ENCODE measurements around the gene ATG3.

ATG3 gene

DNA sequence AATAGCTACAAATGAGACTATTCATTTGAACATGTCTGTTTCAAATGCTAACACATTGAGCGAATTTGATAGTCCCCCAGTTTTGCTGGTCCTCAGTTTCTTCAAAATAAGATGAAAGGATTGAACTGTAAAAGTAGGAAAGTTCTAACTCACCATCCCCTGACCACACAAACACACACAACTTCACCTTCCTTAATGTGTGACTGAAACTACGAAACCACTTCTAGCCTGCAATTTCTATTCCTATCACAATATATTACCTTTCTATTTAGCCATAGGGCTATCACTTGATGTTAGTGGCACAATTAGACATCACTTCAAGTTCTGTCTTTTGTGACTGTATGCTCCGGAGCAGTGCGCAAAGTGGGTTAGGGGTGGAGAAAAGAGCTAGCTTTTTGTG lies 77.4 kb downstream of the ATG3 start:
- Histone ChIP-seq H3F3A (ENCODE audit: control insufficient read depth, insufficient read depth) (no peaks in the 10 kb centered on the region), H3K27ac (ENCODE audit: low read depth, low read length) (no peak overlapping the region), H3K4me1 (ENCODE audit: control insufficient read depth, low read length) (0 out of 2 replicates have a peak, but pooled peaks cover 2% of the 10 kb centered on the region), H3K9me3 (ENCODE audit: control insufficient read depth, insufficient read depth, low read length) (no peaks in the 10 kb centered on the region), H3K9me2 (replicated peaks; ENCODE audit: control insufficient read depth, low read length) (no peaks in the 10 kb centered on the region), H3K4me3 (ENCODE audit: low read length) (no peak overlapping the region), H3K79me2 (ENCODE audit: control insufficient read depth, low read length) (no peaks in the 10 kb centered on the region), H3K4me2 (ENCODE audit: low read length) (no peak overlapping the region), H3K27me3 (ENCODE audit: control insufficient read depth, low read length) (no peaks in the 10 kb centered on the region), H3K36me3 (ENCODE audit: control insufficient read depth, low read length) (no peaks in the 10 kb centered on the region), H4K20me1 (ENCODE audit: control insufficient read depth, insufficient read depth, low read depth, low read length) (no peaks in the 10 kb centered on the region)
- TF ChIP-seq, protein P1, sequence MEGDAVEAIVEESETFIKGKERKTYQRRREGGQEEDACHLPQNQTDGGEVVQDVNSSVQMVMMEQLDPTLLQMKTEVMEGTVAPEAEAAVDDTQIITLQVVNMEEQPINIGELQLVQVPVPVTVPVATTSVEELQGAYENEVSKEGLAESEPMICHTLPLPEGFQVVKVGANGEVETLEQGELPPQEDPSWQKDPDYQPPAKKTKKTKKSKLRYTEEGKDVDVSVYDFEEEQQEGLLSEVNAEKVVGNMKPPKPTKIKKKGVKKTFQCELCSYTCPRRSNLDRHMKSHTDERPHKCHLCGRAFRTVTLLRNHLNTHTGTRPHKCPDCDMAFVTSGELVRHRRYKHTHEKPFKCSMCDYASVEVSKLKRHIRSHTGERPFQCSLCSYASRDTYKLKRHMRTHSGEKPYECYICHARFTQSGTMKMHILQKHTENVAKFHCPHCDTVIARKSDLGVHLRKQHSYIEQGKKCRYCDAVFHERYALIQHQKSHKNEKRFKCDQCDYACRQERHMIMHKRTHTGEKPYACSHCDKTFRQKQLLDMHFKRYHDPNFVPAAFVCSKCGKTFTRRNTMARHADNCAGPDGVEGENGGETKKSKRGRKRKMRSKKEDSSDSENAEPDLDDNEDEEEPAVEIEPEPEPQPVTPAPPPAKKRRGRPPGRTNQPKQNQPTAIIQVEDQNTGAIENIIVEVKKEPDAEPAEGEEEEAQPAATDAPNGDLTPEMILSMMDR (IDR thresholded peaks at IDR 0.05; ENCODE audit: low read depth, low read length, poor library complexity, severe bottlenecking) = no peak
- no peak for TF ChIP-seq EZH2phosphoT487 (IDR thresholded peaks at IDR 0.05; ENCODE audit: borderline replicate concordance, low read length)

DNA sequence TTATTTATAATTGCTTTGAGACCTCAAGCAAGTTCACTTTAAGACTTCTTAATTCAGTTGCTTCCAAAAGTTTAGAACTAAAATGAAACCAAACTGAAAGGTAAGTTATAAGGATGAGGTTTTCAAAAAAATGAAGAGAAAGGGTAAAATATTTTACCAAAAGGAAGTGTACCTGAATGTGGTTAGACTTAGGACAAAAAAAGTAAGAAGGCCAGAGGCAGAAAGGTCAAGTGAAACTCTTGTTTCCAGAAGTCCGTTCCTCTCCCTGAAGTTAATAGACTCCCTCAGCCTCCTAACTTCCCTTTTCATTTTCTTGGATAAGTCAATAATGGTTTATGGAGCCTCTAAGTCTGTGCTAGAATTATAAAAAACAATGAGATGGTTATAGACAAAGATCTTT lies 79.1 kb downstream of the ATG3 start:
- no peaks in the 10 kb centered on the region for H3K9me2 ChIP-seq (replicated peaks; ENCODE audit: control insufficient read depth, low read length)
- H4K20me1 ChIP-seq (ENCODE audit: control insufficient read depth, insufficient read depth, low read depth, low read length) = no peaks in the 10 kb centered on the region
- H3K79me2 ChIP-seq (ENCODE audit: control insufficient read depth, low read length) = no peaks in the 10 kb centered on the region
- H3F3A ChIP-seq (ENCODE audit: control insufficient read depth, insufficient read depth) = no peaks in the 10 kb centered on the region
- H3K27me3 ChIP-seq (ENCODE audit: control insufficient read depth, low read length) = no peaks in the 10 kb centered on the region
- H3K9me3 ChIP-seq (ENCODE audit: control insufficient read depth, insufficient read depth, low read length) = no peaks in the 10 kb centered on the region
- no peak overlapping the region for H3K4me3 ChIP-seq (ENCODE audit: low read length)
- TF ChIP-seq, protein P1 (IDR thresholded peaks at IDR 0.05; ENCODE audit: low read depth, low read length, poor library complexity, severe bottlenecking) = no peak
- no peak for TF ChIP-seq EZH2phosphoT487 (IDR thresholded peaks at IDR 0.05; ENCODE audit: borderline replicate concordance, low read length)
- H3K36me3 ChIP-seq (ENCODE audit: control insufficient read depth, low read length) = no peaks in the 10 kb centered on the region
- no peak overlapping the region for H3K4me2 ChIP-seq (ENCODE audit: low read length)
- H3K27ac ChIP-seq (ENCODE audit: low read depth, low read length) = no peak overlapping the region
- H3K4me1 ChIP-seq (ENCODE audit: control insufficient read depth, low read length) = 0 out of 2 replicates have a peak, but pooled peaks cover 2% of the 10 kb centered on the region

All from DOHH2 (cell line).